H4 (cell line): ENCODE measurements around the gene SVOPL. TPM values are rescaled to one million over a fixed set of nuclear protein-coding genes. Genes with fewer than 3 reads are reported as not detected.

Experiments used
- DNase-seq: peaks from one replicate; pipeline ENCODE4 v3.0.0-alpha.2; 2015; ENCODE audit warnings: low spot score
- total RNA-seq: library from RNA; depleted of rRNA; stranded (reverse); fragments of >200 nt; shearing (Covaris generic); gene quantifications from 2 replicates; pipeline ENCODE4 v1.2.3, GENCODE V29; 2014

Gene SVOPL
- total RNA-seq, 1 experiment from 2014 or later: not detected

DNA sequence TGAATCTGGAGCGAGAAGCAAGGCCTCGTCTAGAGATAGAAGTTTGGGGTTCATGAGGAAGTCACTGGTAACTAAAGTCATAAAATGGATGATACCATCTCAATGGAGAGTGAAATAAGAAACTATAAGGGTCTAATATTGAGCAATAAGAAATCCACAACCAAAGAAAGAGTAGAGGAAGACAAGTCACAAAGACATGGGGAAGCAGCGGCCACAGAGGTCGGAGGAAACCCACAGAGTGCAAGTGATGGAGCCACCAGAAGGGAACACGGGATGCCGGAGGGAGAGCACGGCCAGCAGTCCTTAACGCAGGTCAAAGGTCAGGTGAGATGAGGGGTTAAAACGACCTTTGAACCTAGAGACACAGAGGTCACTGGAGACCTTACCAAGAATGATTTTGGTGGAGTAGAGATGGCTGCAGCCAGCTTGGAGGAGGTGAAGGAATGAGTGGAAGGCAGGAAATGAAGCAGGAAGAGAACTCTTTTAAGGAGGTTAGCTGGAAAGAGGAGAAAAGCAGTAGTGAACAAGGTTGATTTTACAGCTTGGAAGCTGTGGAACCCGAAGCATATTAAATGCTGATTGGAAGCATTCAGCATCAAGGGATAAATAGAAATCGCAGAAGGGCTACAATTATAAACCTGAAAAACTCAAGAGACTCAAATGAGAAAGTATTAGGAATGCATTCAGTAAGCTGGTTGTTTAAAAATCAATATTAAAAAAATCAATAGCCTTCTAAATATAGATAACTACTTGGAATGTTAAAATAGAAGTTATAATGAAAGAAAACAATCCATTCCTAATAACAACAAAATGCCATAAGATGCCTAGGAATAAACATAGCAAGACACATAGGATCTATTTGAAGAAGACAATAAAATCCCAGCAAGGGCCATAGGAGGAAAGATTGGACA is 93.7 kb downstream of the SVOPL start:
- DNase-seq: no peak

DNA sequence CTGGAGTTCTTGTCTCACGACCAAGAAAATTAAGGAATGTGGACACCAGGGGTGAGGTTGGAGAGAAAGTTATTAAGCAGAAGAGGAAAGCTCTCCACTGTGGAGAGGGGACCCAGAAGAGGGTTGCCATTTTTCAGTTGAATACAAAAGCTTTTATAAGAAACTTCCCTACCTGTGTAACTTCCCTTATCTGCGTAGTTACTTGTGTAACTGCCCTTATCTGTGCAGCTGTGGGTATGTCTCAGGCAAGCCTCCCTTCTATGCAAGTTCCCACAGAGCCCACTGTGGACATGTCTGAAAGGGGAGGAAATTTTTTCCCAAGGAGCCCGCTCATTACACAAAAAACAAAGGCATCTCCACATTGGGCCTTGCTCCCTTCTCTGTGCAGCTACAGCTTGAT is 94.9 kb downstream of the SVOPL start:
- DNase-seq: no peak

DNA sequence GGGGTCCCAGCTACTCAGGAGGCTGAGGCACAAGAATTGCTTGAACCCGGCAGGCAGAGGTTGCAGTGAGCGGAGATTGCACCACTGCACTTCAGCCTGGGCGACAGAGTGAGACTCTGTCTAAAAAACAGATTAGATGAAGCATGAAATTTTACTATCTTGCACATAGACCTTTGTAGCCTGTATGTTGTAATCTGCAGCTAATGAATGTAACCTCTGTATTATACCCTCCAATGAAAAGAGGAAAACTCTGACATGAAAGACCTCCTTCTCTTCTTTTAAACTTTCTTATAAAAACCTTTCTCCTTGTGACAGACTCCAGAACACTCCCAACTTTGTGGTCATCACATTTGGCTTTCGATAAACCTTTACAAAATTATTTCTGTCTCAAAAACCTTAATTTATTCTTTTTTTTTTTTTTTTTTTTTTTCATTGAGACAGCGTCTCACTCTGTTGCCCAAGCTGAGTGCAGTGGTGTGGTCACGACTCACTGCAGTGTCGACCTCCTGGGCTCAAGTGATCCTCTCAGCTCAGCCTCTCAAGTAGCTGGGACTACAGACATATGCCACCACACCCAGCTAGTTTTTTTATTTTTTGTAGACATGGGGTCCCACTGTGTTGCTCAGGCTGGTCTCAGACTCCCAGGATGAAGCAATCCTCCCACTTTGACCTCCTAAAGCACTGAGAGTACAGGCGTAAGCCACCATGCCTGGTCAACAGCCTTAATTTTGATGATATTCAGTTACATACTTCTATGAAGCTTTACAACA is 97.4 kb downstream of the SVOPL start:
- no peak for DNase-seq

DNA sequence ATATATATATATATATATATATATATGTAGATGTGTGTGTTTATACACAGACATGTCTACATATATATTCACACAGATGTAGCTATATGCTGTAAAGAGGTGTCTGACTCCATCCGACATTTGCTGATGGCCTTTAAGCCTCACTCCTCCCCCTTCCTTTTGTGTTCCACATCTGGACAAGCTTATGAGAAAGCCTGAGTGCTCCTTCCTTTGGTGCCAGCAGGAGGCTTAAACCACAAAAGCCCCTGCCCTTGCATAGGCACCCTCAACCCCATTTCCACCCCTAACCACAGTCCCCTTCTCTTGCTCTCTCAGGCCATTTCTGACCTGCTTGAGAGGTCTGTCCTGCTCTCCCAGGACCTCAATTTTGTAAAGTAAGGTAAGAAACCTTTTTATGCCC is 98.7 kb downstream of the SVOPL start:
- no peak for DNase-seq

DNA sequence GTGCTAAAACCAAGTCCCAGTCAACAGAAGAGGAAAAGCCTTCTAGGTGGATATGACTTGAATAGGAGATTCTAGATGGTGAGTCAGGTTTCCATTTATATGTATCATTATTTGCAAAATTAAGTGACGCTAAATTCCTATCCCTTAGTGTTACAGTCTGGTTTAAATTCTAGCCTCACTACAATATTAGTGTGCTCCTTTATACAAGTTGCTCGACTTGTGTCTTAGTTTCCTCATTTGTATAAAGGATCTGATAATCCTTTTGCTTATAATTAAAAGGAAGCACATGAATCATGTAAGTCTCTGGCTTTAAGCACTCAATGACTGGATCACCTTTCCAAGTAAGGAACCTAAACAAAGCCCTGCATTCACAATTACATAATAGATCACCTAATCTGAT is 105.7 kb downstream of the SVOPL start:
- DNase-seq: no peak

DNA sequence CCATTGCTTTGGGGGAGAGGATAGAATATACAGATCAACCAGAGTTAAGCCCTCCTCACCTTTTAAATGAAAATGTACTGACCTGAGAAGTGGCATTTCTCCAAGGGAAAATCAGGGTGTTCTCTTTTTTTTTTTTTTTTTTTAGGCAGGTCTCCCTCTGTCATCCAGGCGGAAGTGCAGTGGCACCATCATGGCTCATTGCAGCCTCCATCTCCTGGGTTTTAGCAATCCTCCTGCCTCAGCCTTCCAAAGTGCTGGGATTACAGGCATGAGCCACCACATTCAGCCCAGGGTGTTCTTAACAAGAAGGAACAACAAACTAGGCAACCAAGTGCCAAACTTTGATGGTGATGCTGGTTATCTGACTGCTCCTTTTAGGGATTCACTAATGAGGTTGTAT is 111.0 kb downstream of the SVOPL start:
- DNase-seq: no peak

DNA sequence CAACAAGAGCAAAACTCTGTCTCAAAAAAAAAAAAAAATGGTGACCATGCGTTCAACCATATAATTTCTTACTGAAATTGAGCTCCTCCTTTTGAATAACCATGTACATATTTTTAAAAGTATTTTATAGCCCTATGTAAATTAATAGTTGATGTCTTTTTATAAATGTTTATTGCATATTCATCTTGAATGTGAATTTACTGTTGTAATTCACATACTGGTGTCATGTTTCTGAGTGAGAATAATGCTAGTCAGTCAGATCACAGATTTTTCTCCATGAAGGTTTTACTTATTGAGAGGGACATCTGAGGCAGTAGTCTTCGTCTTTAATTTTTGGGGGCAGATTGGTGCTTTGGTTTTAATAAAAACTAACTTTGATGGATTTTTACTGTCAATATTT is 112.2 kb downstream of the SVOPL start:
- DNase-seq: no peak

DNA sequence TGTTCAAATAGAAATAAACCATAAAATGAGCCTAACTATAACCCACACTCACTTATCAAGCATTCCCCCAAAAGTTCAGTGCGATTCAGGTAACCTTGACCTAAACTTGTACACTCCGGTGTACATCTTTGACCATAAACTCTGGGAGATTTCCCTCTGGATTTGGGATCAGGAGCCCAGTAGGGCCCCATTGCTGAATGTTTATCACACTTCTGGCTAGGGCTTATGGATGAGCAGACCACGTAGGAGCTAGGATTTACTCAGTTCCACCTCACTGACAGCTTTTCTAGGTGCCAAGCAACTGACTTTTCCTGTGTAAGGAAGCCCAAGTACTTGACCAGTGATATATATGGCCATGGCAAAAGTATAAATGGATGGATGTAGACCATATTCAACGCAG is 113.7 kb downstream of the SVOPL start:
- DNase-seq: no peak

DNA sequence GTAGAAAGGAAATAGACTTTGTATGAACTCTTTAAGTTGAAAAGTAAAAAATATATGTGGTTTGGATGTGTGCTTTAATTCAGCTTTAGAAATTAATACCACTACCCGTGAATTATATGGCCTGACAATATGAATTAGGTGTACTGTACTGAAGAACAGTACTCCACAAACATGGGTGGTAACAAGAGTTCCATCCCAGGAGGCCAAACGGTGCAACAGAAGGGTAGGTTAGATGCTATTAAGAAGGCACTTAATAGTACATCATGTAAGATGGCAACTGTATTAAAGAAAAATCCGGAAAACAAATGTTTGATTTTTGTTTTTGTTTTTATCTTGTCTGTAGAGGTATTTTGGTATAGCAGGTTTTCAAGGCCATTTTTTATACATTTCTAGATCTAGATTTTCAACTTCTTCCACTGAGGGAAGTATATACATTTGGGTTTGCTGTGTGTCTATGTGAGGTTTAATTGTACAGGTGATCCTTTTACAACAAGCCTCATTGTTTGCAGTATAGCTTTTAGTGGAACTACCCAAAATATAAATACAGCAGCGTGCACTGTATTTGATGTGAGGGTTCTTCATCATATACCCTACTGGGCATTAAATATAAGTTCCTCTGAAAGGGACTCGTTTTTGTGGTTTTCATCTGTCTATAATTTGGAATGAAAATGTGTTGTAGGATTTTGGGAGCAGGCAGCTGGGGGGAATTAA is 115.7 kb downstream of the SVOPL start:
- DNase-seq: no peak

DNA sequence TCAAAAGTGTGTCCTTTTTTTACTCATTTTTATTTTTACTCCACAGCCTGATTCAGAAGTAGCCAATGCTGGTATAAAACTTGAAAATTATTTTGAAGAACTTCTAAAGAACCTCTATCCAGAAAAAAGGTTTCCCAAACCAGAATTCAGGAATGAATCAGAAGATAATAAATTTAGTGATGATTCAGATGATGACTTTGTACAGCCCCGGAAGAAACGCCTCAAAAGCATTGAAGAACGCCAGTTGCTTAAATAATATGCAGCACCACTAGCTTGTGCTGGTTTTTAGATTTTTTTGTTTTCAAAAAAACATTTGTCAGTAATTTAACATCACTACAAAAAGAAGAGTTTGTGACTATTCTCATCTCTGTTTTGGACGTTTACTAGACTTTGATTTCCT is 116.5 kb downstream of the SVOPL start:
- DNase-seq: no peak

DNA sequence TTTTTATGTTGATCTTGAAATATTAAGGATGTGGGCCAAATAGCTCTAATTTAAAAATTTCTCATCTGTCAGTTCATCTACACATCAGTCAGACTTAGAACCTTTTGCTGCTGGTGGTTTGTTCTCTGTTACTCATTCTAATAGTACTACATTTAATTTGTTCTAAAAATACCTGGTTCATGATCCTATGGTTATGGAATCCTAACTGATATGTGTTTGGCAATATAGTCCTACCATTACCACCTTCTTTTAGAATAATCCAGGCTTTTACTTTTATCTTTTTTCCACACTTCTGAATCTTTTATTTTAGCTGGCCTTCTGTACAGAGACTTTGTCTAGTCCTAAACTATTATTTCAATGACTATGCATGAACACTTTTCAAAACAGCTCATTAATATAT is 116.9 kb downstream of the SVOPL start:
- DNase-seq: no peak

DNA sequence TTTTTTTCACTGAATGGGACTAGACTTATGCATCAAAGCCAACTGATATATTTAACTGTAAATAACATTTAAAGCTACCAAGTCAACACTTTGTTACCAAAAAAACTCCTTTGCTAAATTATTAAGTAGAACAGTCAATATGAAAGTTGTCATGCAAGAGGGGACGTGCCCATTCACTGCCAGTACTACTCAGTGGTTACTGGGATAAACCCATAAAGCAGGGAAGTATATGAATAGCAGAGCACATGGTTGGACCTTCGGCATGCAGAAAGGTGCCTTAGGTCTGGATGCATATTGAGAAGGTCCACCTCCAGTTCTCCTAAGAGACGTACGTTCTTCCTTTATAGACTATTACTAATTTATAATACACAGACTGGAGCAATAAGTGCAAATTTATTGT is 120.1 kb downstream of the SVOPL start:
- DNase-seq: no peak

DNA sequence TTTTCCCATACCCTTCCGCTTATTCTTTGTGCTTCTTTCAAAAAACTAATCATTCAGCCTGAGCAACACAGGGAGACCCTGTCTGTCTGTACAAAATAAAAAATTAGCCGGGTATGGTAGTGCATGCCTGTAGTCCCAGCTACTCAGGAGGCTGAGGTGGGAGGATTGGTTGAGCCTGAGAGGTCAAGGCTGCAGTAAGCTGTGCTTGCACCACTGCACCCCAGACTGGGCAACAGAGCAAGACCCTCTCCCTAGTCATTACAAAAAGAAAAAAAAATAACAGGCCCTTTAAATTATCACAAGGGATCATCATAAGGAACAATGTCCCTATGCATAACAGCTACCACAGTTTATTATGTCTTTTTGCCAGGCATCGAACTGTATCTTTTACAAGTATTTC is 121.5 kb downstream of the SVOPL start:
- DNase-seq: no peak

DNA sequence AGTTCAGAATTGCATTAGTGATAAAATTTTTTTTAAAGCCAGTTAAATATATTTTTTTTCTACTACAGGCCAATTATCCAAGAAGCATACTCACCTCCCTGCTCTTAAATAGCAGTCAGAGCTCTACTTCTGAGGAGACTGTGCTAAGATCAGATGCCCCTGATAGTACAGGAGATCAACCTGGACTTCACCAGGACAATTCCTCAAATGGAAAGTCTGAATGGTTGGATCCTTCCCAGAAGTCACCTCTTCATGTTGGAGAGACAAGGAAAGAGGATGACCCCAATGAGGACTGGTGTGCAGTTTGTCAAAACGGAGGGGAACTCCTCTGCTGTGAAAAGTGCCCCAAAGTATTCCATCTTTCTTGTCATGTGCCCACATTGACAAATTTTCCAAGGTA is 122.0 kb downstream of the SVOPL start:
- no peak for DNase-seq

DNA sequence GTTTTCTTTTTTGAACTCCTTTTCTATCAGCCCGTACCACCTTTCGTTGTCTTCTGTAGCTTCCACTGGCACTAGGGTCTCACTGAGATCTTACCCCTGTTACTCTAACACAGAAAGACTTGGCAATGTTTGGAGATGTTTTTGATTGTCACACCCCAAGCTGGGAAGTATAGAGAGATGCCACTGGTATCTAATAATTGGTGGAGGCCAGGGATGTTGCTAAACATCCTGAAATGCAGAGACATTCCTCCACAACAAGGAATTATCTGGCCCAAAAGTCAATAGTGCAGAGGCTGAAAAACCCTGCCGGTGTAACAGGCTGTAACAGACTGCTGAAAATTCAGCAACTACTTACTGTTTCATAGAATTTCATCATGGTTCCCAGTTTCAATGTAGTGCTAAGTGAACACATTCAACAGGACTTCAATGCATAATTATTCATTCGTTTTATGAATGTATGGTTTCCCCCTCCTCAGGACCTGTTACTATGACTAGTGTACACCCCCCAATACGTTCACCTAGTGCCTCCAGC is 125.2 kb downstream of the SVOPL start:
- no peak for DNase-seq

DNA sequence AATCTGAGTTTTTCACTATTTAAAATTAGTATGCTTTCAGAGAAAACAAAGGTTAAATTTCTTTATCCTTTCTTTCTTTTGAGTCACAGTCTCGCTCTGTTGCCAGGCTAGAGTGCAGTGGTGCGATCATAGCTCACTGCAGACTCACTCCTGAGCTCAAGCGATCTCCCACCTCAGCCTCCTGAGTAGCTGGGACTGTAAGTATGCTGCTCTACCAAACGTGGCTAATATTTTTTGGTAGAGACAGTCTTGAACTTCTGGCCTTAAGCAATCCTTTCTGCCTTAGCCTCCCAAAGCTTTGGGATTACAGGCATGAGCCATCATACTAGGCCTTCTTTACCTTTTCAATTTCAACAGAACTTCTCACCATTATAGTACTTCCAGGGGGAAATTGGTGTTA is 127.4 kb downstream of the SVOPL start:
- DNase-seq: no peak

DNA sequence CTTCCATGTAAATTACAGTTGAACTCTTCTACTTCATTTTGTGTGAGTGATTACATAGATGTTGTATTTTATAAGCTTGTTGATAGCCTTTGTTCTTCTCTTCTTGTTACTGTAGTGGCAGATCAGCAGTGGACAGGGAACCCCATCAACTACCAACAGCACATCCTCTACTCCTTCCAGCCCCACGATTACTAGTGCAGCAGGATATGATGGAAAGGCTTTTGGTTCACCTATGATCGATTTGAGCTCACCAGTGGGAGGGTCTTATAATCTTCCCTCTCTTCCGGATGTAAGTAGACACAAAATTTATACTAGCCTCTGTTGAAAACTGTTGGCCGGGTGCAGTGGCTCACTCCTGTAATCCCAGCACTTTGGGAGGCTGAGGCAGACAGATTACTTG is 130.4 kb downstream of the SVOPL start:
- no peak for DNase-seq

DNA sequence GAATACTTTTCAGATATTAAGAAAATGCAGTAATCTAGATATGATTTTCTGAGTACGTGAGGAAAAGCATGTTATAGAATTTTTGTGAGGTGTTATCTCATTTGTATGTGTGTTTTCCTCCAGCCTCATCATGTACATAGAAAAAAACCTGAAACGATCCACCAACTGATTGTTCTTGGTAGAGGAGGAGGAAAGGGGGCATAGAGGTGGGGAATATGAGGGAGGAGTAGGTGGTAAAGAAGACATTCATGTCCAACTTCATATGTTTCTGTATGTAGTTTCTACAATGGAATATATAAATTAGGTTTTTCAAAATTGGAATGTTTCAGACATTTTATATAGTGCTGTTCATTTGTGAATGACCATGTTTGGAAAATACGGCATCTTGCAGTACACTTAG is 131.7 kb downstream of the SVOPL start:
- no peak for DNase-seq

DNA sequence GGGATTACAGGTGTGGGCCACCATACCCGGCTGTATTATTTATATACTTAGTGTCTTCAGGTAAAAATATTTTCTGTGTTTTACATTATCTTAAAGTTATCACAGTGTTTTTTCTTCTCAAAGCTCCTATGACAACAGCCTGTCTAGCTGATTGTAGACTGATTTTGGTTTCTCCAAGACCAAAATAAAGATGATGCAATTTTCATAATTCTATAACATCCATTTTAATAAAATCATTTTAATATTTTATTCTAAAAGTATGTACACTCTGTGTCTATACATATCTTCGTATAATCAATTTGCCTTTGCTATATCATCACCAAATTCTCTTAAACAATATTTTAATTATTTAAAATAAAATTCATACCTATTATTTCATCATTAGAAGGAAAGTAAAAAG is 132.5 kb downstream of the SVOPL start:
- DNase-seq: no peak

DNA sequence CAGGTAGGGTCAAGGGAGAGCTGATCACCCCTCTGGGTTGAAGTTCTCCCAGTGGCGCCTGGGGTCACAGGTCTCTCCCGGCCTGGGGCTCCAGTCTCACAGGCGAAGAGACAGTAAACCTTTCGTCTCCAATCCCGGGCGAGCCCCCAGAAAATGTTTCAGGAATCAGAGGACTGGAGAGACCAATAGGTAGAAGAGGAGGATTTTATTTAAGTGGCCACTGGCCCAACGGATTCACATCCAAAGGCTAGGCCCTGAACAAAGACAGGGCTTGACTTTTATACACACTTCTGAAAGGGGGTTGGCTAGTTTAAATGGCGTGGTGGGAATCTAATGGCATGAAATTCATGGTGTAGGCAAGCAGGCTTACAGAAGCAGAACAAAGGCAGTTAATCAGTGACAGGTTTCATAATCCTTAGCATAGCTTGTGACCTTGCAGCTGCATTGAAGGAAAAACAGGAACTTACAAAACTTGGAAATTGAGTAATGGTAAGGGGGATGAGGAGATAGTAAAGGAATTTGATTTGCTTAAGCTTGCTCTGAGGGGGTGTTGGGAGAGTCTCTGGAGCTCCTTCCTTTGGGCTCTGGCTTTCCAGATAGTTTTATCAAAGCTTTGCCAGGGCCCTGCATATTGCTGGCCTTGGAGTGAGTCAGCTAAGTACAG is 135.6 kb downstream of the SVOPL start:
- DNase-seq: no peak

DNA sequence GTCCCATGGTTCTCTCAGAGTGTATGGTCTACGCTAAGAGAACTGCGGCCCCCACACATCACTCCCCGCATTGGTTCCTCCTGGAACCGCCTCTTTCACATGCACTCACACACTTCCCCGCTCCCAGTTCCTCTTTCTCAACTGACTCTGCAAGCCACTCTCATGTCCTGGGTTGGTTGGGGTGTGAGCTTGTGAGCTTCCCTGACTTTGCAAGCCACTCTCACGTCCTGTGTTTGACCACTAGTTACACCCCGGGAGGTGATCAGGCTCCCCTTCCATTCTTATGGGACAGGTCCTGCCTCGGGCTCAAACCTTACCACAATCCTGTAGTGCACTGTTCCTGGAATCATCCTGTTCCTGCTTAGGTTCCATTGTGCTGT is 136.1 kb downstream of the SVOPL start:
- no peak for DNase-seq

DNA sequence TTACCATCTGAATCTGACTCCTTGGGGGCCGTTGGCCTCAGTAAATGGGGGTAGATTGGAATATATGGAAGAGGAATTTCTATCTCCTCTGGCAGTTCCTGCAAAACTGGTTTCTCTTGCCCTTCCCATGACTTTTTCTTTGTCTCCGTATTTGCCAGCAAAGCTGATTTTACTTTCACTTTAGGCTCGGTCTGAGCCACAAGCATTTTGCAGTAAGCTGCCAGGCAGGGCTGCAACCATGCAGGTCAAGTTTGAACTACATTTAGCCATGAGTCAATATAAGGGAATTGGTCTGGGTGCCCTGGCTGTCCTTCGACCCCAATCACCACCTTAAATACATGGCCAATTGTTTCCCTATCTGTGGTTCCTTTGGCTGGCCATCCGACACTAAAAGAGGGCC is 136.8 kb downstream of the SVOPL start:
- DNase-seq: no peak
